SK-N-DZ (cell line): ENCODE data around the gene ADGRE3.
"Not testable (repeated sequence)": the region's sequence is repeated elsewhere in the genome, so short reads cannot be mapped to it uniquely, and the experiment has no call there.

Experiments
- DNase-seq: peaks from one replicate; pipeline ENCODE4 v3.0.0-alpha.2; 2015; ENCODE audit warnings: low spot score
- small RNA-seq, 2 experiments: library from RNA; depleted of rRNA; stranded (forward); fragments of <200 nt; gene quantifications; one replicate each; pipeline ENCODE3, GENCODE V24; 2014

Gene ADGRE3

DNA sequence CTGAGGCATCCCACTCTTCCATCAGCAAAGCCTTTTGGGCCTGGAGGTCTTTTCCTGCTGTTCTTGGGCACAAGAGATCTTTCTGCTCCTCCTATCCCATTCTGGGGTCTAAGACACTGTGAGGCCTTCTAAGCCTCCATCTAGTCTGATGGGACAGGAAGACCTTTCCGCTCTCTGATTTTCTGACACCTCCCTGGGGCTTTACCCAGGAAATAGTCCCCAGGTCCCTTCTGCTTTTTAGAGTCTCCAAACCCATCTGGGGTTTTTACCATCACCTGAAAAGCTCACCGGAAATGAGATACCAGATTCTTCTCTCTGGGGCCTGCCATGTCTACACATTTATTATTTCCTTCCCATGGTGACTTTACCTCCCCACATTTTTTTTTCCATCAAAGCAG, 70.7 kb downstream of the ADGRE3 start:
- DNase-seq: no peak

DNA sequence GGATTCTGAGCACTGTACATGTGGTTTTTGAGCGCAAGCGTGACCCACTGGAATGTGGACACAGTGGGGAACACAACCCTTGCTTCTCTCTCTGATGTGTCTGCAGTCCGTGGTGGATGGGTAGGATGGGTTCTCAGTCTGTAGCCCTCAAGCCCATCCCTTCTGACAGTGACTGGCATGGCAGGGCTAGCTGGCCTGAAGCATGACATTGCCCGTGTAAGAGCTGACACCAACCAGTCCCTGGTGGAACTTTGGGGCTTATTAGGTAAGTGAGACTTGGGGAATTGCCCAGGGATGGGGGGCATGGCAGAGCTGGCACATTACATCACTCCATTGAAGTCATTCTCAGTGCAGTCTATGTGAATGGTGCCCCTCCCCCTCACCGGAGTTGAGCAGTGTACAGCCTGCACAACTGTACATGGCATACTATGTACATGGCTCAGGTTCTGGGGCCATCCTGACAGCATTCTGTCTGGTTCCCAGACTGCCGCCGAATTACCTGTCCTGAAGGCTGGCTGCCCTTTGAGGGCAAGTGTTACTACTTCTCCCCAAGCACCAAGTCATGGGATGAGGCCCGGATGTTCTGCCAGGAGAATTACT, 75.0 kb downstream of the ADGRE3 start:
- DNase-seq: no peak

DNA sequence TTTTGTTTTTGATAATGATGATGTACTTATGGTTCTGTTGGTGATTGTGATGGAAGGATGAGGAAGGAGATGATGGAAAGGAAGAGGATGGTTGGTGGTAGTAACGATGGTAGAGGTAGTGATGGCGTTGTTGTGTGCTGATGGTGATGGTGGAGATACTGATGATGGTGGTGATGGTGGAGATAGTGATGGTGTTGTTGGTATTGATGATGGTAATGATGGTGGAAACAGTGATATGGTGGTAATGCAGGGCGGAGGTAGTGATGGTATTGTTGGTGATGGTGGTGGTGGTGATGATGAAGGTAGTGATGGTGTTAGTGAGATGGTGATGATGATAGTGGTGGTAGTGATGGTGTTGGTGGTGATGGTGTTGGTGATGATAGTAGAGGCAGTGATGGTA, 79.1 kb downstream of the ADGRE3 start:
- DNase-seq: no peak

DNA sequence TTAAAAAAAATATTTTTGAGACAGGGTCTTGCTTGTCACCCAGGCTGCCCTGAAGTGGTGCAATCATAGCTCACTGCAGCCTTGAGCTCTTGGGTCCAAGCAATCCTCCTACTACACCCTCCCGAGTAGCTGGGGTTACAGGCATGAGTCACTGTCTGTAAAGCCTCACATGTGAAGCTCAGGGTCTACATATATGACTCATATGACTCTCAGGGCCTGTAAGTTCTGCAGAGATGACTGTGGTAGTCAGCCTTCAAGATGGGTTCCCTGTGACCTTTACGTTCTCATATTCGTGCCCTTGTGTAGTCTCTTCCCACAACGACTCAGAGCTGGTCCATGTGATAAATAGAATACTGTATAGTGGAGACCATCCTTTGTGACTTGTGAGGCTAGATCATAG, 85.2 kb downstream of the ADGRE3 start:
- DNase-seq: not testable (repeated sequence)

DNA sequence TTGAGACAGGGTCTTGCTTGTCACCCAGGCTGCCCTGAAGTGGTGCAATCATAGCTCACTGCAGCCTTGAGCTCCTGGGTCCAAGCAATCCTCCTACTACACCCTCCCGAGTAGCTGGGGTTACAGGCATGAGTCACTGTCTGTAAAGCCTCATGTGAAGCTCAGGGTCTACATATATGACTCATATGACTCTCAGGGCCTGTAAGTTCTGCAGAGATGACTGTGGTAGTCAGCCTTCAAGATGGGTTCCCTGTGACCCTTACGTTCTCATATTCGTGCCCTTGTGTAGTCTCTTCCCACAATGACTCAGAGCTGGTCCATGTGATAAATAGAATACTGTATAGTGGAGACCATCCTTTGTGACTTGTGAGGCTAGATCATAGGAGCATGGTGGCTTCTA, 89.5 kb downstream of the ADGRE3 start:
- not testable (repeated sequence) for DNase-seq

DNA sequence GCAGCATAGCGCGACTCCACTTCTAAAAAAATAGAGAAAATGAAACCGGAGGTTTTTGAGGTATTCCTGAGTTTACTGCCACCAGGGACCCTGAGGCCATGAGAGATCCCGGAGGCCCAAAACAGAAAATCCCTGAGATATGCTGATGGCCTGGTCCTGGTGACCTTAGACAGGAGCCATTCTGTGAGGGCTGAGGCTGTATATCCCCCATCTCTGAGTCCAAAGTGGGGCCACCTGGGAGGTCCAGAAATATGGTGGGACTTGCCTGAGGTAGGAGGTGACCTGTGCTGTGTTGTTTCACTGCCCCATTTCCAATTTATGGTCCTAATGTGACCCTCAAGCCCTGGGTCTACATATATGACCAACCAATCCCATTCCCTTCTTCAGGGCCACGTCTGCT, 90.3 kb downstream of the ADGRE3 start:
- not testable (repeated sequence) for DNase-seq

DNA sequence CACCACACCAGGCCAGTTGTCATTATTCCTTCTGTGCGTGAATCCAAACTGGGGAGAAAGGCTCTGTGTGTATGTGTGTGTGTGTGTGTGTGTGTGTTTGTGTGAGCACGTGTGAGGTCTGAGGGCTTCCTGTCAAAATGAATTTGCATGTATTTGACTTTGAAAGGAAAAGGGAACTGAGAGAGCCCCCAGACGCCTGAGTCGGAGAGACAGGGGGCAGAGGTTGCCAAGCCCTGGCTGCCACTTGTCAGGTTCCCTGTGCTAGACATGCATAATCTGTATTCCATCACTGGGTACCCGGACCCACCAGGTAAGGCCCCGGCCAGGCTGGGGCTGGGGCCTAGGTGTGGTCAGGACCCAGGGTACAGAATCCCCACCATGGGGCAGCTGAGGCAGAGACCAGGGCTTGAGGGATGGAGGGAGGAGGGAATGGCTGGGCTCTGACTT, 91.7 kb downstream of the ADGRE3 start, which contains the start of gene CLEC17A:
CLEC17A (plus strand) TSS at position 191 of the 447 bp plus-strand sequence; CDS start at position 268, 77 bp downstream.
- DNase-seq: no peak

DNA sequence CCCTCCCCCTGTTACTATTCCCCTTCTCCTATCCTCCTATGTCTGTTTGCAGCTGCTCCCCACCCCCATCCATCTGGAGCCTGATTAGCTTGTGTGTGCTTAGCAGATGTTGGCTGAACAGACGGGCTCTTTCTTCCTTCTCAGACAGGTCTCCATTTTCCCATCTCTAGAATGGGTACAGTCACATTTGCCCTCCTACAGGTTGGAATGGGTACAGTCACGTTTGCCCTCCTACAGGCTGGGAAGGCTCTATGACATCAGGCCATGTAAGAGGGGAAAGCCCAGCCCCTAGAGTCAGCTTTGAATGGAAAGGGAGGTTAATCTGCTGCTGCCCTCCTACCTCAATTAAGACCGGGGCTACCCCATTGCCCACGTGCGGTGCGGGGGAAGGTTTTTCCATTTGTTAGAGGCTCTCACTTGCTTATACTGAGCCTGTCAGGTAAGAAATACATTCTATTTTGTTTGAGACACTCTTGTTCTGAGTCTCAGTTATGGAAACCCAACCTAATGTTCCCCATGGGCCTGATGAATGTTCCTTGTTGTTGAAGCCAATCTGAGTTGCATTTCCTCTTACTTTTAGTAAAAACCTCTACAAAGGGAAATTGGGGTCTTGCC, 93.9 kb downstream of the ADGRE3 start:
- no peak for DNase-seq

DNA sequence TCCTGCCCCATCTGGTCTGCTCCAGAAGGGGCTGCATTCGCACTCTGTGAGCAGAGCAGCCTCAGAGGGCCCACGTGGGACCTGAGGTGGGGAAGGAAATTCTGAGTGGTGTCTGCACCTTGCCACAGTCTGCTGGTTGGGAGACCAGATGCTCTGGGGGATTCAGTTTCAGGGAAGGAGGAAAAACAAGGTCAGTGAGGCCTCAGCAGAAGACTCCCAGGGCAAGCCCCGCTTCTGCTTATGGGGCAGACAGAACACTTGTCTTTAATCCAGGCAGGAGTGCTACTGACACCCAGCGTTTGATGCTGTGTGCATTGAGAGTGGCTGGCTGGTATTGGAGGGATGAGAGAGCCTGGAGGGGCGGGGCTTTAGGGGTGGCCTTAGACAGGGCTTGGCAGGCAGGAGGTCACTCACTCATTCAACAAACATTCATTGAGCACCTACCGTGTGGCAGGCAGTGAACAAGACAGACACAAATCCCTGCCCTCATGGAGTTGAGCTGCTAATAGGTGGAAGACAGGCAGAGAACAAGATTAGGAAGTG, 96.7 kb downstream of the ADGRE3 start:
- peak; percentile 31 for DNase-seq

DNA sequence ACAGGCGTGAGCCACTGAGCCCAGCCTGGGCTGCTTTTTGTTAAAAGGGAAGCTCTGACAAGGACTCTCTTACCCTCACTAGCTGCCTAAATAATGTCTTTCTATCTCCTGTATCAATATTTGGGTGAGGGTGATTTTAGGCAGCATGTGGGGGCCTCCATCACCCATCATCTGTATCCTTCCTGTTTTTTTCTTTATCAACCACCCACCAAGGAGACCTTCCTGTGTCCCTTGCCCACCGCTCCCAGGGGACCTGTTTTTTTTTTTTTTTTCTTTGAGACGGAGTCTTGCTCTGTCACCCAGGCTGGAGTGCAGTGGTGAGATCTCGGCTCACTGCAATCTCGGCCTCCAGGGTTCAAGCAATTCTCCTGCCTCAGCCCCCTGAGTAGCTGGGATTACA, 97.4 kb downstream of the ADGRE3 start:
- no peak for DNase-seq

DNA sequence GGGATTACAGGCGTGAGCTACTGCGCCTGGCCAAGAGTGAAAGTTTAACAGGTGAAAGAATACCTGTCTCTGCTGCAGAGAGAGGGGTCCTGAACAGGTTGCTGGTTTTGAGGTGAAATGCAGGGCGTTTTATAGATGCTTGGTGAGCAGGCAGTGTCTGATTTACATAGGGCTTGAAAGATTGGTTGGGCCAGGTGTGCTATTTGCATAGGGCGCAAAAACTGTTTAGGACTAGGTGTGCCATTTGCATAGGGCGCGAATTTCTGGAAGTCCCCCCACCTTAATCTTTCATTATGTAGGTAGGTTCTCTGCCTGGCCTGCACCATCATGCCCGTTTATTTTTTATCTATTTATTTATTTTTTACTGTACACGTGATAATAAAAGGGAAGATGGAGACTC, 98.3 kb downstream of the ADGRE3 start:
- DNase-seq: no peak

DNA sequence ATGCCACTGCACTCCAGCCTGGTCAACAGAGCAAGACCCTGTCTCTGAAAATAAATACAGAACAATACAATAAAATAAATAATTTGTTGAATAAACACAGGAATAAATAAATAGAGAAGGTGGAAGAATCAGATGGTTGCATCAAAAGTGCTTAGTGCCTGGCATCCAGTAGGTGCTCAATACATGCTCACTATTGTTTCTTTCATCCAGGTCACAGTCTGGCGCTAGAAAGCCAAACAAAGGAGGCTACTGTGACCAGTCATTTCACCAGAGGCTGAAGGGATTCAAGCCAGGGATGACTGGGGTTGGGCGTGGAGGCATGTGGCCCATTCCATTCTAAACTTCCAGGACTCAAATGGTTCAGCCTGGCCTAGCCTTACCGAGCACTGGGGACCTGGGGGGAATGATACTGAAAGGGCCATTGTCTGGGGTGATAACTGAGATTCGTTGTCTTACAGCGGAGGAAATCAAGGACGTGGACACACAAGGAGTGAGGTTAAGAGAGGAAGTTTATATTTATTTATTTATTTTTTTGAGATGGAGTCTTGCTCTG, 99.1 kb downstream of the ADGRE3 start:
- no peak for DNase-seq

DNA sequence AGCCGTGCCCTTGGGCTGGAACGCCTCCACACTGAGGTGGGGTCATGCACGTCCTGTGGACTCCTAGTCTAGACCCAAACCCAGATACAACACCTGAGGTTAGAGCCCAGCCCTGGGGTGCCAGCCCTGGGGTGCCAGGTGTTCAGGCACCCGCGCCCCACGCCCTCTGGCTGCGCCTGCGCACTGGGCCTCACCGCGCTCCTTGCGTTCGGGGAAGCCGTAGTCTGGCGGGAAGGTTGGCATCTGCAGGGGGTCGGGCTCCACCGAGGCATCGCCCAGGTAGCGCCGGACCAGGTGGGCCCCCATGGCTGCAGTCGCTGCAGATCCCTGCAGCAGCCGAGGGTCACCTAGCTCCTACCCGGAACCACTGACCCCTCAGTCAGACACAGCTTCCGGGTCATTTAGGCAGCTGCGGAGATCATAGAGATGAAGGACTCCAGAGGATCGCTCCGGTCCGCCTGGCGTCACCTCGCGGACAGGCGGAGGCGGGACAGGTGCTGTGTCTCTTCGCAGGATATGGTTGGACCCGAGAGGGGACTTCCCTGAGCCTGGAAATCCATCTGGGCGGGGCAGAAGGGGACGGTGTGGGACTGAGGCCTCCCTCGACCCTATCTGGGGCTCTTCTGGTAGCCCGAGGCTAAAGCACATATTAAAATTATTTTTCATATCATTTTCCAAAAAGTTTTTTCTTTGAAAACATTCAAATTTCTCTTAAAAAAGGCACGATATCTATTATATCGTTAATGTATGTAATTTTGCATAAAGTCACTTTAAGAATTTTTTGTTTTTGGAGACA, 102.8 kb downstream of the ADGRE3 start, which contains the start of gene NDUFB7:
NDUFB7 (minus strand) TSS at position 372 of the 796 bp plus-strand sequence; CDS start at position 306, 66 bp downstream.
- peak; percentile 93 for DNase-seq

DNA sequence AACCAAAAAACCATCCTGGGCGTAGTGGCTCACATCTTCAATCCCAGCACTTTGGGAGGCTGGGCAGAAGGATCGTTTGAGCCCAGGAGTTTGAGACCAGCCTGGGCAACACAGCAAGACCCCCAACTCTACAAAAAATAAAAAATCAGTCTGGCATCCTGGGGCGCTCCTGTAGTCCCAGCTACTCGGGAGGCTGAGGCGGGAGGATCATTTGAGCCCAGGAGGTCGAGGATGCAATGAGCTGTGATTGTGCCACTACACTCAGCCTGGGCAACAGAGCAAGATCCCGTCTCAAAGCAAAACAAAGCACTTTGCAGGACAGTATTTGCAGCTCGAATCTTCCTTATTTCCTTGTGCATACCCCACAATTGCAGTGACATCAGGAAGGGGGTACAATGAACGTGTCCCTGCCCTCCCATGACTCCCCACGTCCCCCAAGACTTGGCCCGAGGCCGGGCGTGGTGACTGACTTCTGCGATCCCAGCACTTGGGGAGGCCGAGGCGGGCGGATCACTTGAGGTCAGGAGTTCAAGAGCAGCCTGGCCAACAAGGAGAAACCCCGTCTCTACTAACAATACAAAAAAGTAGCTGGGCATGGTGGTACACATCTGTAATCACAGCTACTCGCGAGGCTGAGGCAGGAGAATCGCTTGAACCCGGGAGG, 103.6 kb downstream of the ADGRE3 start:
- no peak for DNase-seq

Small RNAs within 50 kb of the gene (small RNA-seq; reads per million reads assigned to genes)
- gene AC022149.2 (0 reads per million in 2 experiments), gene RN7SL842P (0 to 0.04 reads per million in 2 experiments)
